SK-N-SH (cell line): ENCODE results near the gene AGL.

ENCODE experiments used
- CTCF ChIP-seq: fragments of 200-600 bp; sonication (generic); IDR thresholded peaks from 2 replicates; pipeline ENCODE4 v1.6.1; 2017; ENCODE audit warnings: antibody characterized with exemption, mild to moderate bottlenecking, moderate library complexity
- GABPA ChIP-seq: IDR thresholded peaks from 2 replicates; pipeline ENCODE4 v1.4.0; 2012; ENCODE audit warnings: low read depth, mild to moderate bottlenecking
- USF2 ChIP-seq: fragments of 150-350 bp; IDR thresholded peaks from 2 replicates; pipeline ENCODE4 v1.6.1; 2017; ENCODE audit warnings: antibody characterized with exemption, low read length, low read depth, borderline replicate concordance

- no peak for TF ChIP-seq CTCF
- no peak for TF ChIP-seq USF2
- TF ChIP-seq GABPA: no peak
These were observed 514 bp downstream of the AGL start for GRCh38 chr1:99850459-99851291.
